SKM-1 treated with dmso at 0.1 percent for 144 hours (cell line): Measurements from ENCODE around the gene ACTR3.

ENCODE experiments used
- DNase-seq: peaks from one replicate; lab custom pipeline; 2025; ENCODE audit not compliant: unreplicated experiment; lab: John Stamatoyannopoulos, UW

ACTR3 gene

DNA sequence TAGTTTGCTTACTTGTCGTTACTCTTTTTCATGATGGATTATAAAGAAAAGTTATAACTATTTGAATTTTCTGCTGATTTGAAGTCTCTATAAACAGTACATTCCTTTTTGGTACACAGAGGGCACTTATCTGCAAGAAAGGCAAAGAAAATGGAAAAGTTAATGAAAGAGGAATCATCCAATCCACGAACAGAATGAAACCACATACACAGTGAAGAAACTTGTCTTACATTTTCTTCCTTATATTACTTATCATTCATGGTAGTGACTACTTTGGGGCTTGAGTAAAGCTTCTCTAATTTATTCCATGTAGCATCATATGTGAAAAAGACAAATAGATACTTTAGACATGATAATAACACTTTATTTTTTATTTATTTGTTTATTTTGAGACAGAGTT, 14.8 kb upstream of the ACTR3 start:
- peak; percentile 14 for DNase-seq

DNA sequence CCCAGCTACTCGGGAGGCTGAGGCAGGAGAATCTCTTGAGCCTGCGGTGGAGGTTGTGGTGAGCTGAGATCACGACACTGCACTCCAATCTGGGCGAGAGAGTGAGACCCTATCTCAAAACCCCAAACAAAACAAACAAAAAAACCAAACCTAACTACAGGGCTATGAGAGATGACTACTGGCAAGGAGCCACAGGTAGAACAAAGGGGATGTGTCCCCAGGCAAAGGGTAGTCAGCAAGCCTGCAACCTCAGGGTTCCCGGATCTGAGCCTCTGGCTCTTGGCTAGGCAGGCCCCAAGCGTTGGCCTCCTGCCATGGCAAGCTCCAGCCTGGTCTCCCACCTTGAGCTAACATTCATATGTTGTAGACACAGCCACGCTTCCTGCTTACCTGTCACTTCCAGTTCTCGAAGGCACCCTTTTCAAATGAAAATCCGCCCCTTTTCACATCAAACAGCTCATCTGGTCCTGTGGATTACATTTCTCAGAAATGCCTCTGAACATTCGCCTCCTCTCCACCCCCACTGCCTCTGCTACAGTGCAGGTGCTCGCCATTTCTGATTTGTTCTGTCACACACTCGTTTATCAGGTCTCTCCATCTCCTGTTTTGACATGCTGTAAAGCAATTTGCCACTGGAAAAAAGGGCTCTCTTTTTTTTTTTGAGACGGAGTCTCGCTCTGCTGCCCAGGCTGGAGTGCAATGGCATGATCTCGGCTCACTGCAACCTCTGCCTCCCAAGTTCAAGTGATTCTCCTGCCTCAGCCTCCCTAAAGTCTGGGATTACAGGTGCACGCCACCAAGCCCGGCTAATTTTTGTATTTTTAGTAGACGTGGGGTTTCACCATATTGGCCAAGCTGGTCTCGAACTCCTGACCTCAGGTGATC, 13.1 kb upstream of the ACTR3 start:
- no peak for DNase-seq

DNA sequence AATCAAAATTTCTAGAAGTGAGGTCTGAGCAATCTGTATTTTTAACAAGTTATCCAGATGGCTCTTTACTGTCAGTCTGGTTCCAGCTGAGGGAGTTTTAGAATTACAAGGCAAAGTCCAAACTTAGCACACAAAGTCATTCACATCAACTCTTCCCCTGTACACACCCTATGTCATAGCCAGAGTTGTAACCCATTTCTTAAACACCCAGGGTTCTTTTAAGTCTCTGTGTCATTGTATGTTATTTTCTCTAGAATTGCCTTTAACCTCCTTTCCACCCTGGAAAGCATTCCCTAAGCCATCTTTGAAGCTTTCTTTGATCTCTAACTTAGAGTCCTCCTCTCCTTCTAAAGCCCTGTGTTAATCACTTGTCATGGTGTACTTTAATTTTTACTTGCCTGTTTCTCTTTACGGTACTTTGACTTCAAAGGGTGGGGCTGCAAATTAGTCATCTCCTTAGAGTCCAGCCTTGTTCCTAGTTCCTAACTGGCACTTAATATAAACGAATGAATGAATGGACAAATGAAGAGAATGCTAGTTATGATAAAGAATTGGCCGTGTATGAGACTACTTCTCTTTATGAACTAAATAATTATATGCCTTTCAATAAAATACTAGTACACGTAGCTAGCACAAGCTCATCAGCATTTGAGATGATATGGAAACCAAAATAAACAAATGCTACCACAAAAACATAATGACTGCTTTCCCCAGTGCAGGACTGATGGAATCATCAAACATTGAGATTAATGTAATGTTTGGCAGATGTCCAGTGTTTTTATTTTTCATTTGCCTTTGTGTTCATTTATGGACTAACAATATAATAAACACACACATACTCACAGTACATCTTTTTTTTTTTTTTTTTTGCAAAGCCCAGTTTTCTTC, 11.9 kb upstream of the ACTR3 start:
- DNase-seq: no peak

DNA sequence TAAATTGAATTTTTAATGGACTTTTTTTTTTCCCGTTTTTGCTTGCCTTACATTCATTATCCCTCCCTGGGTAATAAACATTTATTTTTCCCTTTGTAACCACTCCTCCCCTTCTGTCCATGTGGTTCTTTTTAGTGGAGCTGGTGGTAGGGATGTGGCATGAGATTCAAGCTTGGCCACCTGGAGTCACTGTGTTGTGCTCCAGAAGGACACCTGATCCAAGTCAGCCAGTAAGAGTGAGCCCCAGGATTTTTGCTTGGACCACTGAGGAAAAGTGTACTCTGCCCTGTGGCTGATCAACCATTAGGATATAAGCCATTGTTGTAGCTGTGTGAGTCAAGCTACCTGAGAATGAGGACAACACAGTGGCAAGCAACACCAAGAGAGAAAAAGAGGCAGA, 11.1 kb upstream of the ACTR3 start:
- no peak for DNase-seq

DNA sequence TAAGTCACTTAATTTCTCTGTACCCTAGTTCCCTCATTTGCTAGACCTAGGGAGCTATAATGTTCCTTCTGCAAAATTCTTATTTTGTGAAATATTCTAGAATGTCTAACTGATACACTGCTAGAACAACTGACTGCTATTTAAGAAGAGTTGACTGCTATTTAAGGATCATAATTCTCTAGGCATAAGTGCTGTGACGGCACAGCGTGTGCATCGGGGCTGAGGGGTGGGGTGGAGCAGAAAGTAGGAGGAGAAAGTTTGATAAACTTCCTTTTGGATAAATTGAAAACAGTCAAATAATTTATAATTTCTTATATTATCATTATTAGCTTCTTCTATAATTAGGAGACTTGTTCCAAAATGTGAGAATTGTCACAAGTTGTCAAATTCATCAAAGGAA, 10.4 kb upstream of the ACTR3 start:
- no peak for DNase-seq

DNA sequence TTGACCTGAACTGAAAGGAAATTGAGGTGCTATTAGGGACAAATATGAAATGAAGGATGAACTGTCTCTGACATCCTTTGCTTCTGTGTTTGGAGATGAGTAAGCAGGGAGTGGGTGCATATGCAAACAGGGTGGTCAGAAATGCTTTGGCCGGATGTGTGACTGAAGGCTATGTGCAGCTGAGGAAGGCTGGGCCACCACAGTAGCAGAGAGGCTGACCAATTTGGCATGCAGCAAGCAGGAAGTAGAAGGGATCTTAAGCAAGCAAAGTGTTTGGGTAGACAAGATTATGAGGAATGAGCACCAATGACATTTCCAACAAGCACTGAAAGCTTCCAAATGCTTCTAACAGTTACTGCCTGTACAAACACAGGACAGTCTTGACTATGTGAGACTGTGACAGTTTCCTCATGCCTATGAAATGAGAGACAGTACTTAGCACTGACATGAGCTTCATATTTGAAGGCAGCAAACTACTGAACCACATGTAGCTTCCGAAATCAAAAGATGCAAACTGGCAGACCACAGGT, 3.3 kb upstream of the ACTR3 start:
- DNase-seq: peak; percentile 83

DNA sequence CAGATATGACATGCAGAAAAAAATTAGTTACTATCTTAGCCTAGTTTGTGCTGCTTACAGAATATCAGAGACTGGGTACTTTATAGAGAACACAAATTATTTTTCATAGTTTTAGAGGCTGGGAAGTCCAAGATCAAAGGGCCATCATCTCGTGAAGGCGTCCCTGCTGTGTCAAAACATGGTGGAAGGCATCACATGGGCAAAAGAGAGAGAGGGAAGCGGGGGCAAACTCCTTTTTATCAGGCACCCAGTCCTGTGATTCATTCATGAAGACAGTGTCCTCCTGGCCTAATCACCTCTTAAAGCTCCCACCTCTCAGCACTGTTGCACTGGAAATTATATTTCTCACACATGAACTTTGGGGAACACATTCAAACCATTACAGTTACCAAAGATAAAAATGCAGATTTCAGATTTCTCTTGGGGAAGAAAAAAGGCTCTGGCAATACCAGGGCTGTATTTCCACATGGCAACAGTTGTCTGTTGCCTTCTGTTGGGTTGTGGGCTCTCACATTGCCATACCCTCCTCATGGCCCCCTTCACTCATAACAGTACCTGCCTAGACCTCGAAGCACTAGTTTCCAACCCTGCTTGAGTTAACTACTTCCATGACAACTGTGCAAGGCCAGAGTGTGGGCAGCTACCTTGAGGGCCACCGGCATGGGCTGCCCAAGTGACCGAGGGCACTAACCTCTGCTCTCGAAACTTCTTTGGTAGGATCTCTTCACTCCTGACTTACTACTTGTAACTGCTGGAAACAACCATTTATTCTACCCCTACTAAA, 2.7 kb upstream of the ACTR3 start:
- DNase-seq: no peak

DNA sequence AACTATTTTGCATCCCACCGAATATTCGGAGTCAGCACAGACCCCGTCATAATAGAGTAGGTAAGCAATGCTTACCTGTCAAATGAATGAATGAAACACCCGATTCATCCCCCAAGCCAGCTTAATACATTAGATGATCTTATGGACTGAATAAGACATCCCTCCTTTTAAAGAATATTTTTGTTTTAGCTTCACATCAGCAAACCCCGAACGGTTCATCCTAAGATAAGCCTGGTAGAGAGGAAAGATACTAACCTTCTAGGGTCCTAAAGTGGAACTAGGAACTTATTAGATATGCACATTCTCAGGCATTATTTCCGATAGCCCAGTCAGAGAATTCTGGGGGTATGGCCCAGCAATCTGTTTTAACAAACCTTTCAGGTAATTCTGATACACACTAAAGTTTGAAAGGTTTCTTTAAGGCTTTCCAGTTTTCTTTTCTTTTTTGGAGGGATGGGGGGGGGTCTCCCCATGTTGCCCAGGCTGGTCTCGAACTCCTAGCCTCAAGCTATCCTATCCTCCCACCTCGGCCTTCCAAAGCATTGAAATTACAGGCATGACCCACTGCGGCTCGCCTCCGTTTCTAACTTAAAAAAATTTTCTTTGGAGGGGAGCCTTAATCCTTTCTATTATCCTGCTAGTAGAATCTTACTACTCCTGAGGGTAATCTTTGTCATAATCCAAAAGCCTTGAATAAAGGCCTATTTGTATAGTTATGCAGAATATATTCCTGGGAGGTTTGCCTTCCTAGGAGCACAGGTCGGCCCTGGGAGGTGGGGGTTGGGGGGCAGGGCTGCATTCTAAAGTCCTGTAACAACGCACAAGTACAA, 1.0 kb upstream of the ACTR3 start:
- no peak for DNase-seq

DNA sequence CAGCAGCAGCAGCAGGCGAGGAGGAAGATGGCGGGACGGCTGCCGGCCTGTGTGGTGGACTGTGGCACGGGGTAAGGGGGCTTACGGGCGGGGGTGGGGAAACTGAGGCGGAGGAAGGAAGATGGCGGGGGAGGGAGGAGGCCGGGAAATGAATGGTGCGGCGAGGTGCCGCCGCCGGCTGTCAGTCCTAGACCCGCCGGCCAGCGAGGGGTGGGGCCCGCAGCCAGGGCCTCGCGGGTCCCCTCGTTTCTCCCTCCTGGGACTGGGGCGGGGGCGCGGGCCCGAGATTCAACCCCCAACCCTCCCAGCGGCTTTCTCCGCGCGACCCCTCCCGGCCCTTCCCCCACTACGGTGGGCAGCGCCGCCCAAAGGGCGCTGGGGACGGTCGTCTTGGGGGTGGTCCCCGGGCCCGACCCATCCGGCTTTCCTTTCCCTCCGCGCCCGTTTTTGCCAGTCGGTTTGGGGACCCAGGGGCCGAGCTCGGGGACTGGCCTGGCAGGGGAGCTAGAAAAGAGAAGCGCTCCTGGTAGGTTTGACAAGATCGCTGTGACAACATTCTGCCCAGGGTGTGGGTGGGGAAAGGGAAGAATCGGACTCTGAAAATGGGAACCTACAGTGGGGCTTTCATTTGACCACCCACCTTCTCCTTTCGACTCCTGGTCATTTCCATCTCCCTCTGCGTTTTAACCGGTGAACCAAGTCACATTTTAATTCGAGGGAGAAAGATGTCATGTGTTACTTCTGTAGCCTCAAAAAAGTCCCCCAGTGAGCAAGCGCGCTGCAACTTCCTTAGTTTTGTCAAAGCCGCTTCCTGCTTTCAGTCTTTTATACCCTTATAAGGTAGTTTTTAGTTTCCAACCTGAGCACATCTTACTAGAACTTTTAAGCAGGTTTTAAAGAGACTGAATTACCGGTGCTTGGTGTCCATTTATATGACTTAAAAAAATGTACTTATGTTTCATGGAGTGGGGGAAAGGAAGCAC, 655 bp downstream of the ACTR3 start:
- peak; percentile 76 for DNase-seq

DNA sequence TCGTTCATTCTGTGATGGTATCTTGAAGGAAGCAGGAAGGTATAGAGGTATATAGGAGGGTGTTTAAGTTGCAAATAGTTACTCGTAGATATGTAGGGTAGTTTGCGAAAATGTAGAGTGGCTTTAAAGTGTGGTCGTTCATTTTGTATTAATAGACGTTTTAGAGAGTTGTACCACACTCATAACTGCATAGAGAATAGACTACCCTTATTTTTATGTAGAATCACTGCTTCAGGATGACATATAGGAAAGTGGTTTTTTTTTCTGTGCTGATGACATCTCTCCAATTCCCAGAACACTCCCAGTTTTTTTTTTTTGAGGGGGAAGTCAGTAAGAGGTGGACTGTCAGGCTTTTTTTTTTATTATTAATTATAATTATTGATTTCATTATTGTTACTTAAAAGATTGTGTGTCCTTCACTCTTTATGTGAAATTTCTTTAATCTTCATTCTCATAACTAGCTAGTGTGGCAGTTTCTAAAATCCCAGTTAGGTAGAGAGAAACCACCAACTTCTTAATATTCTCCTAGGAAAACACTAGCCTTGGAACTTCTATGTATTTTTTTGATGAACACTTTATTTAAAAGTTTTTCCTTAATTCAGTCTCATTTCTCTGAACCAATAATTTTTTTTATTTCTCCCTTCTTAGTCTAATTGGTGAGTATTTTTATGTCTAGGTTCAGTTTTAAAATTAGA, 1.5 kb downstream of the ACTR3 start:
- DNase-seq: no peak

DNA sequence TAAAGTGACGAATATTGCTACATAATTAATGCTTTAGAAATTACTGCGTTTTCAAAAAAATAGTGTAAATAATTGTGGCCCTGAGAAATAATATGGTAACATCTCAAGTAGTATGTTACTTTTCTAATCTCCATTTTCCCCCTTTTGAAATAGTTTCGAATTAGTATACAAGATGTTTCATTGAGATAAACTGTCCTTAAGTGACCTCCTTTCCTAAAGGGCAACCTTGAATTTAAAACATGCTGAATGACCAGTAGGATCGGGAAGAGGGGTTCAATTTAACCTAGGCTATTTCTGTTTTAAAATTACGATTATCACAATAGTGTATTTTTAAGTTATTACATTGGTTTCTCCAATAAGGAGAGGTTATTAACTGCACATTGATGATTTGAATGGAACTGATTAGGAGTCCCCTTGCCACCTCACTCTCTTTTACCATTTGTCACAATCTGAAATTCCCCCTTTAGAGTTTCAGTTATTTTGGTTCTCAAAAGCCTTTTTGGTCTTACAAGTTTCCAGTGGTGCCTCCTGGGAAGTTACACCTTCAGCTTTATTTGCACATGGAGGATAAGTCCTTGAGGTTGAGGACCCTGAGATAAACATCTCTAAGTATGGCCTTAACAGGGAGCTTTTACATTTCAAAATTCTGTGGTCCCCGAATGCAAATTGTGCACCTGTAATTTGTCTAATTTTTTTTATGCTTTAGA, 2.3 kb downstream of the ACTR3 start:
- no peak for DNase-seq

DNA sequence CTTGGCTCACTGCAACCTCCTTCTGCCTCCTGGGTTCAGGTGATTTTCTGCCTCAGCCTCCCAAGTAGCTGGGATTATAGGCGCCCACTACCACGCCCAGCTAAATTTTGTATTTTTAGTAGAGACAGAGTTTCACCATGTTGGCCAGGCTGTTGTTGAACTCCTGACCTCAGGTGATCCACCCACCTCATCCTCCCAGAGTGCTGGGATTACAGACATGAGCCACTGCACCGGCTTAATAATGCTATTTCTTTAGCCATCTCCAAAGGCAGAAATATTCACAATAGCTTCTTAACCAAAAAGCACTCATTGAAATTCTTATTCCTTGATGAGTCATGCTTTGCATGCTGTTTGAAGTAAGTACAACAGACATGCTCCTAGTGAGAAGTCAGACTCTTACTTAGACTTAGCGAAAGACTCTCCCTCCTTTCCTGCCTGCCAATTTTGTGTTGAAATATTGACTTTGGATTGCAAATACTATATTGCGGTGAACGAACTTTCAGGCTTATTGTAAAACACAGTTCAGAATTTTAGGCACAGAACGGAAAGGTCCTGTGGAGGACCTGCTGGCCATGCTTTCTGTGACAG, 4.4 kb downstream of the ACTR3 start:
- peak; percentile 86 for DNase-seq

DNA sequence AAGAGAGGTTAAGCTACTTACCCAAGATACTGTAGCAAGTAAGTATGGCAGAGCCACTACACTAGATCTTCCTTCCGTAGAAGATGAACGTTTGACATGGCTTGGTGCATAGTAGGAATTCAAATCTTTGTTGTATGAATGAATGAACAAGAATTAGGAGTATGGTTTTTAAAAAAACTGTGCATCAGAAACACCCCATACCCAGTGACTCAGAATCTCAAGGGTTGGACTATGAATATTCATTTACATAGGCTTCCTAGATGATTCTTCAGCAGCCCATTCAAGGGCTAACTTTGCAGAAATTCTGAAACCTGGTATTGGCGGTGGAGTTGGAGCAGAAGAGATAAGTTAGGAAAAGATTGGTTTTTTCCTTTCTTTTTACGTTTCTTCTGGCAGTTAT, 5.4 kb downstream of the ACTR3 start:
- DNase-seq: no peak

DNA sequence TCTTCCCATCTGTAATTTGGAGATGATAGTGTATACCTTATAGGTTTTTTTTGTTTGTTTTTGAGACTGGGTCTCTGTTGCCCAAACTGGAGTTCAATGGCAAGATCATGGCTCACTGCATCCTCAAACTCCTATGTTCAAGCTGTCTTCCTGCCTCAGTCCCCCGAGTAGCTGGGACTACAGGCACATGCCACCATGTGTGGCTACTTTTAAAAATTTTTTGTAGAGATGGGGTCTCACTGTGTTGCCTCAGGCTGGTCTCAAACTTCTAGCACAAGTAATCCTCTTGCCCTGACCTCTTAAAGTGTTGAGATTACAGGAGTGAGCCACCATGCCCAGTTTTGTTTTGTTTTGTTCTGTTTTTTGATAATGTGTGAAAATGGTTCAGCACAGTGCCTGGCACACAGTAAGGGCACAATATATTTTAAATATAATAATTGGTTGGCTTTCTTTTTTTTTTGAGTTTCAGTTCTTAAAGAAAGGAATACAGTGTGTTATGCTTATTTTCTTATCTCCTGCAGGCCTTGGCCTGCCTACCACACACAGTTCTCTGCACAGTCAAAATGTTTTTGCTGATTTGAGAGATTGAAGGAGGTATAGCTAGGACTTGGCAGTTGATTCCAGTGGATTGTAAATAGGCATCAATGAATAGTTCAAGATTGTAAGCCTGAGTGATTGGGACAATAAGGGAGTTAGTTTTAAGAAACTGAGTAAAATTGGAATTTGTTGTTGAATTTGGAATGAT, 6.1 kb downstream of the ACTR3 start:
- DNase-seq: no peak

DNA sequence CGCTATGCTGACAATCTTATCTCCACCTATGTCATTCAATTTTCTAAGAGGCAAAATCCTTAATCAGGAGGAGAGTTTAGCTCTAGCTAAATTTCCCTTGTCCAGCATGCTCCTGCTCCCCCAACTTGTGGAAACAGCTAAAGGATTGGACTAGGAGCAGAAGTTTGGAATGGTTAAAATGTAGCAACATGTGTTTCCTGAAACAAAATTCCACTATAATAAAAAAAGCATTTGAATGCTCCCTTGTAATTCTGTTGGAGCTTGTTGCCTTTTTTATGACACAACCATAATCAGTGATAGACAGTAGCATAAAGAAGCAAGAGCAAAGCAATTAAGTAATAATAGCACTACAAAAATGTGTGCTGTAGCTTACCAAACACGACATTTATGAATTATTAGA, 6.9 kb downstream of the ACTR3 start:
- DNase-seq: no peak

DNA sequence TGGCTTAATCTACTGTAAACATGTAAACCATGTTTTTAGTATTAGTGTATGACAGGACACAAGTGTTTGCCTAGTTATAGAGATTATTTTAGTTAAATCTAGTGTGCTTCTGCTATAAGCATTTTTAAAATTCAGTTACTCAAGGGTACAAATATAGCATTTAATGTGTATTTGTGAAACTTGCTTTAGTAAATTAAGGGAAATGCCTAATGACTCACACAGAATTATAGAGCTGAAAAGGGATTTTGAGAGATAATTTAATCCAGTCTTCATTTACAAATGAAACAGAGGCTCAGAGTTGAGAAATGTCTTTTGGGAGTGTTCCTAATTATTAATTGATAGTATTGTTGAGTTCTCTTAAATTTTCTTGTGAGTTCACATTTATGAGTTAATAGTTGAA, 8.2 kb downstream of the ACTR3 start:
- no peak for DNase-seq

DNA sequence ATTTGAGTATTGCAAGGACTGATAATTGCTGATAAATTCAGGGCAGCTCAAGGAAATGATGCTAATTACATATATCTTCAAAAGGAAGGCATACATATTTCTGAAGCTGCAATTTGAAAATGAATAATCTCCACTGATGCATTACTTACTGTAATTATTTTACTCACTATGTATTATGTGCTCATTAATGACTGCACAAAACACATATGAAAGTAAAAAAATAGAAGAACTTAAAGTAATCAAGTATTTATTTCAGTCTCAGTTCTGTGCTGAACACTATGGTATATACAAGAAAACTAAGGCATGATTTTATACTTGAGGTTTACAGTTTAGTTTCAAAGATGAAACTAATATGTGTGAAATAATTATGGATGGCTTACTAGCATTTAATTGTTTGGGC, 9.3 kb downstream of the ACTR3 start:
- no peak for DNase-seq
